Measurements from ENCODE around the gene CWF19L2.

DNA sequence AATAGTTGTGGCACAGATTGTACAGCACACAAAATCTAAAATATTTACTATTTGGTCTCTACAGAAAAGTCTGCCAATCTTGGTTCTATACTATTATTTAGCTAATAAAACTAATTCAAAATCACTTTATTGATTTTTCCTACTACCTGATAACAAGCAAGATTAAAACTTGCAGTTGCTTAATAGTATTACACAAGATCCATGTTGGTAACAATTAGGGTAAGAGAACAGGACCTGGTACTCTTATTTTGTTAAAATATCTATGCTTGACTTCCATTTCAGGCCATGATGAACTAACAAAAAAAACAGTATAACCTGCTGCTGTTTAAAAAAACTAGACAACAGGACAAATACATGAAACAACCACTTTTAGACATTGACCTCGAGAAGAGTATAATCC, 52.4 kb downstream of the CWF19L2 start:
- TF ChIP-seq, protein P1, sequence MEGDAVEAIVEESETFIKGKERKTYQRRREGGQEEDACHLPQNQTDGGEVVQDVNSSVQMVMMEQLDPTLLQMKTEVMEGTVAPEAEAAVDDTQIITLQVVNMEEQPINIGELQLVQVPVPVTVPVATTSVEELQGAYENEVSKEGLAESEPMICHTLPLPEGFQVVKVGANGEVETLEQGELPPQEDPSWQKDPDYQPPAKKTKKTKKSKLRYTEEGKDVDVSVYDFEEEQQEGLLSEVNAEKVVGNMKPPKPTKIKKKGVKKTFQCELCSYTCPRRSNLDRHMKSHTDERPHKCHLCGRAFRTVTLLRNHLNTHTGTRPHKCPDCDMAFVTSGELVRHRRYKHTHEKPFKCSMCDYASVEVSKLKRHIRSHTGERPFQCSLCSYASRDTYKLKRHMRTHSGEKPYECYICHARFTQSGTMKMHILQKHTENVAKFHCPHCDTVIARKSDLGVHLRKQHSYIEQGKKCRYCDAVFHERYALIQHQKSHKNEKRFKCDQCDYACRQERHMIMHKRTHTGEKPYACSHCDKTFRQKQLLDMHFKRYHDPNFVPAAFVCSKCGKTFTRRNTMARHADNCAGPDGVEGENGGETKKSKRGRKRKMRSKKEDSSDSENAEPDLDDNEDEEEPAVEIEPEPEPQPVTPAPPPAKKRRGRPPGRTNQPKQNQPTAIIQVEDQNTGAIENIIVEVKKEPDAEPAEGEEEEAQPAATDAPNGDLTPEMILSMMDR (IDR thresholded peaks at IDR 0.05) = no peak
- TF ChIP-seq EP300 (IDR thresholded peaks at IDR 0.05) (no peak), POLR2A (IDR thresholded peaks at IDR 0.05) (no peak)
